NT2/D1 (cell line): ENCODE results near the gene CD34.

ENCODE experiments used
- SUZ12 ChIP-seq: IDR thresholded peaks from 2 replicates; pipeline ENCODE4 v1.6.1; 2011; ENCODE audit not compliant: insufficient read length, insufficient read depth; ENCODE audit errors: extremely low read depth
- YY1 ChIP-seq: IDR thresholded peaks from 2 replicates; pipeline ENCODE4 v1.6.1; 2011; ENCODE audit not compliant: insufficient read length, insufficient read depth

GRCh38 chr1:207875532-207875931 lies 35.4 kb downstream of the CD34 start:
- no peak for TF ChIP-seq YY1
- no peak for TF ChIP-seq SUZ12
